GM10248 (cell line): ENCODE results near the gene CFAP54.
A peak's percentile ranks its signal among the peaks of the same experiment; 100 is the strongest.

Experiments used
- CTCF ChIA-PET: fragments of 300-600 bp; sonication (Branson Sonifier 250); formaldehyde crosslinking; extraction: SDS; loops from one replicate; lab custom pipeline; 2021; ENCODE audit warnings: antibody characterized with exemption; lab: Yijun Ruan, JAX
- POLR2A ChIA-PET: fragments of 350-650 bp; sonication (Branson Sonifier 250); formaldehyde crosslinking; extraction: SDS; loops from one replicate; lab custom pipeline; 2020; ENCODE audit warnings: antibody characterized with exemption; lab: Yijun Ruan, JAX
- DNase-seq: peaks from one replicate; pipeline ENCODE4 v3.0.0; 2012; ENCODE audit errors: extremely low spot score
- CTCF ChIP-seq: IDR thresholded peaks from 2 replicates; pipeline ENCODE4 v1.5.1; 2012; ENCODE audit warnings: mild to moderate bottlenecking, low read depth; ENCODE audit errors: extremely low read depth, missing control alignments, control extremely low read depth

Gene CFAP54

GRCh38 chr12:96907671-96908422 is 418.5 kb downstream of the CFAP54 start:
- no peak for TF ChIP-seq CTCF
- ChIA-PET POLR2A (no interaction called here), CTCF (interaction anchor here (1.4 kb wide), 1 partner anchor 10 kb away, joined by 3 read pairs; no protein-coding TSS in a partner anchor)
- peak; percentile 48 for DNase-seq

GRCh38 chr12:96908423-96908675 is 419.0 kb downstream of the CFAP54 start:
- DNase-seq: no peak
- ChIA-PET CTCF (interaction anchor here (1.4 kb wide), 1 partner anchor 9 kb away, joined by 3 read pairs; no protein-coding TSS in a partner anchor), POLR2A (no interaction called here)
- TF ChIP-seq CTCF: no peak

- no peak for DNase-seq
- TF ChIP-seq CTCF: no peak
- CTCF ChIA-PET: interaction anchor here (1.8 kb wide), 1 partner anchor 13 kb away, joined by 4 read pairs; no protein-coding TSS in a partner anchor
- POLR2A ChIA-PET: interaction anchor here (0.6 kb wide), 1 partner anchor 1426 kb away, joined by 4 read pairs; no protein-coding TSS in a partner anchor
Measured at GRCh38 chr12:96912261-96912660, 422.9 kb downstream of the CFAP54 start.

GRCh38 chr12:96912943-96913342 is 423.6 kb downstream of the CFAP54 start:
- no peak for TF ChIP-seq CTCF
- ChIA-PET POLR2A (interaction anchor here (0.6 kb wide), 1 partner anchor 1426 kb away, joined by 4 read pairs; no protein-coding TSS in a partner anchor), CTCF (interaction anchor here (0.7 to 1.8 kb wide), 4 partner anchors 8 to 15 kb away, joined by 3 to 5 read pairs (median 4); no protein-coding TSS in a partner anchor)
- no peak for DNase-seq

- TF ChIP-seq CTCF: no peak
- DNase-seq: no peak
- POLR2A ChIA-PET: no interaction called here
- CTCF ChIA-PET: interaction anchor here (1.4 kb wide), 2 partner anchors 9 to 10 kb away, joined by 3 to 4 read pairs; no protein-coding TSS in a partner anchor
Measured at GRCh38 chr12:96919510-96920210, 430.3 kb downstream of the CFAP54 start.
